ENCODE measurements around the gene SLC35F3. TPM values are rescaled to one million over a fixed set of nuclear protein-coding genes. Genes with fewer than 3 reads are reported as not detected.

Gene SLC35F3
- total RNA-seq, 1 experiment from 2014 or later: 0.94 TPM

GRCh38 chr1:233904633-233905415 is at the start of gene SLC35F3 (continued):
- TF ChIP-seq ATF2 (CRISPR knock-in tag; IDR thresholded peaks at IDR 0.05; ENCODE audit: borderline replicate concordance, low read depth) (no peak), ATF3 (CRISPR knock-in tag; conservative IDR thresholded peaks at IDR 0.05) (no peak), IRF2 (CRISPR knock-in tag; IDR thresholded peaks at IDR 0.05; ENCODE audit: borderline replicate concordance, low read depth) (no peak), ARID4B (CRISPR knock-in tag; IDR thresholded peaks at IDR 0.05; ENCODE audit: borderline replicate concordance) (no peak), ETV6 (CRISPR knock-in tag; IDR thresholded peaks at IDR 0.05) (peak; percentile 81; the same call in 1 of the 2 replicates), RELA (CRISPR knock-in tag; IDR thresholded peaks at IDR 0.05; ENCODE audit: borderline replicate concordance) (no peak), GRHL2 (CRISPR knock-in tag; IDR thresholded peaks at IDR 0.05; ENCODE audit: insufficient replicate concordance, severe bottlenecking) (no peak), USF1 (CRISPR knock-in tag; IDR thresholded peaks at IDR 0.05) (no peak), PRRX2 (CRISPR knock-in tag; IDR thresholded peaks at IDR 0.05) (no peak), NFYB (CRISPR knock-in tag; conservative IDR thresholded peaks at IDR 0.05; ENCODE audit: low read depth) (no peak), ZNF121 (CRISPR knock-in tag; IDR thresholded peaks at IDR 0.05) (no peak), CTCF (IDR thresholded peaks at IDR 0.05) (peak; percentile 75; the same call in 1 of the 2 replicates), FOXP4 (CRISPR knock-in tag; IDR thresholded peaks at IDR 0.05) (peak; percentile 67; the same call in 1 of the 2 replicates), STAT6 (CRISPR knock-in tag; conservative IDR thresholded peaks at IDR 0.05; ENCODE audit: low read depth) (no peak), OVOL2 (CRISPR knock-in tag; IDR thresholded peaks at IDR 0.05; ENCODE audit: borderline replicate concordance) (no peak), PREB (CRISPR knock-in tag; IDR thresholded peaks at IDR 0.05; ENCODE audit: borderline replicate concordance) (no peak), PRDM15 (CRISPR knock-in tag; IDR thresholded peaks at IDR 0.05) (0 out of 2 replicates have a peak, but pooled peaks have one; percentile 7), SP1 (CRISPR knock-in tag; conservative IDR thresholded peaks at IDR 0.05) (peak; percentile 64)
